GM18909 (cell line): ENCODE results near the gene DRAXIN.

Source experiments
- ATAC-seq: cut with Tn5 transposase; IDR thresholded peaks from one replicate; pipeline ENCODE4 v1.9.1; 2021; ENCODE audit warnings: mild to moderate bottlenecking; ENCODE audit not compliant: unreplicated experiment, poor library complexity

Gene DRAXIN

DNA sequence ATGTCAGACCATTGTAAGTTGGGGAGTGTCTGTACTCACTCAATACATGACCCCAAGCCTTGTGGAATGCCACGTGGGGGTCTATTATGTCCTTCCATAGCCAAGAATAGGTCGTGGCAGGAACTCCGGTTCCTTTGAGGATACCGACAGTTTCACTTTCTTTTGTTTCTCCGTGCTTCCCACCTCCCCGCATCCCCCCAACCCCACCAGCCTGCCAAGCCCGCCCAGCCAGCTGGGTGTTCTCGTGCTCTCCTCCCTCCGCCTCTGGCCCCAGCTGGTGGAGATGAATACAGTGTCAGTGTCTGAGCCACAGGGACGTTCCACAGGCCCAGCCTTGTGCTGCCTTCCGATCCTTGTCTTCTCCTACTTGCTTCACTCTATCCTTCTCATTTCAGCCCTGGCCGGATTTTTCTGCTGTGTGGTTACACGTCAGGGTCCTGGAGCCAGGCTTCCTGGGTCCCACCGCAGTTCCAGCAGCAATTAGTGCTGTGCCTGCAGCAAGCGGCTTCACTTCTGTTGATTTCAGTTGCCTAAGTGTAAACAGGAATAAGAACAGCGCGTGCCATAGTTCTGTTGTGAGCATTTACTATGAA lies 40.3 kb downstream of the DRAXIN start:
- ATAC-seq = no peak

GRCh38 chr1:11733306-11733705 lies 41.8 kb downstream of the DRAXIN start:
- no peak for ATAC-seq

GRCh38 chr1:11735531-11735853 lies 44.0 kb downstream of the DRAXIN start:
- ATAC-seq = peak; percentile 24

- ATAC-seq = peak; percentile 54
These were observed 44.6 kb downstream of the DRAXIN start, which contains the start of gene AGTRAP for GRCh38 chr1:11735854-11736745. AGTRAP (plus strand) TSS chr1:11736136; CDS start chr1:11736209, 73 bp downstream.

DNA sequence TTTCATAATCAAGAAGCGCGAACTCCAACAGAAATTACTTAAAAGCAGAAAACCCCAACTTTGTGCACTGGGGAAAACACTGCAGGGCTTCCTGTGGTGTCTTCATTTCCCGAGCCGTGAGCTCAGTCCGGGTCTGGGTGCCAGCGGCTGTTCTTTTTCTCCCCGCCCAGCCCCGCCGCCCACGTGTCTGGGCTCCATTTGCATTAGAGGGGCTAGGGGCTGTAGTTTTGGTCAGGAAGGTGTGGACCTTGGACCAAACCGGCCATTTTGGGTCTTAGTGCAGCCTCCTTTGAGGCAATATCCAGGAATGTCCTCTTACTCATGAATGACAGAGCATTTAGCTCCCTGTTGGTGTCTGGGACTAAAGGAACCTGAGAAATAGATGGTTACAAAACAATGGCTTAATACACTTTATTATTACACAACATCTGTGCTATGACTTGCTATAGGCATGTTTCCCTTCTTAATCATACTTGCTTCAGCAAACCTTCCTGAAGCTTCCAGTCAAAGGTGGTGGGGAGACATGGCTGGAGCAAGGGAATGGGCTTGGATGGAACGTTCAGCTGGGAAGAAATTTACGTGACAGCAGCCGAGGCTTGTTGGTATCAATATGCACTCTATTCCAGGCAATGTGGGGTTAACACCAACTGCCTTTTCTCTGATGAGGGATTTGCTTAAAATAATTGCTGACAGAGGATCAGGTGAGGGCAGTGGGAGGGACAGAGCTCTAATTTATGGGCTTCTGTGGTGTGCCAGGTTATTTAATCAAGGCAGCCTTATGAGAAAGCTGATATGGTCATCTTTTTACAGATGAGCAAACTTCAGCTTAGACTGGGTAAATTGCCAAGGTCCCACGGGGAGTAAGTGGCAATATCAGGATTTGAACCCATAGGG lies 45.5 kb downstream of the DRAXIN start:
- no peak for ATAC-seq

DNA sequence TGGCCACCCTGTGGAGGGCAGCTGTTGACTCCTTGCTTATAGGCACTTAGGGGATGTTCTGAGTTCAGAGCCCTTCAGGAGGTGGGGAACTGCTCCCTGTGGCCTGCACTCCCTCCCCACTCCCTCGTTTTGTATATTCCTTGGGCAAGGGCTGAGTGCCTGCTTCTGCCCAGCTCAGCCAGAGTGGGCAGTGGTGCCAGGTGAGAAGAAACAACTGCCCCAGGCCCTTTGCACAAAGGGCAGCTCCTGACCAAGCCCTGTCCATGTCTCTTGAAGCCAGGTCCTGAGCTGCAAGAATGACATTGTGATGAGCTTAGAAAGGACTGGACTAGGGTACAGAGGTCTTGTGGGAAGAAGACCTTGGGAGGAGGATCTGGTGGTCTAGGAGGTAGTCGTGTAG lies 46.6 kb downstream of the DRAXIN start:
- no peak for ATAC-seq

GRCh38 chr1:11738783-11739182 lies 47.3 kb downstream of the DRAXIN start:
- ATAC-seq = no peak

DNA sequence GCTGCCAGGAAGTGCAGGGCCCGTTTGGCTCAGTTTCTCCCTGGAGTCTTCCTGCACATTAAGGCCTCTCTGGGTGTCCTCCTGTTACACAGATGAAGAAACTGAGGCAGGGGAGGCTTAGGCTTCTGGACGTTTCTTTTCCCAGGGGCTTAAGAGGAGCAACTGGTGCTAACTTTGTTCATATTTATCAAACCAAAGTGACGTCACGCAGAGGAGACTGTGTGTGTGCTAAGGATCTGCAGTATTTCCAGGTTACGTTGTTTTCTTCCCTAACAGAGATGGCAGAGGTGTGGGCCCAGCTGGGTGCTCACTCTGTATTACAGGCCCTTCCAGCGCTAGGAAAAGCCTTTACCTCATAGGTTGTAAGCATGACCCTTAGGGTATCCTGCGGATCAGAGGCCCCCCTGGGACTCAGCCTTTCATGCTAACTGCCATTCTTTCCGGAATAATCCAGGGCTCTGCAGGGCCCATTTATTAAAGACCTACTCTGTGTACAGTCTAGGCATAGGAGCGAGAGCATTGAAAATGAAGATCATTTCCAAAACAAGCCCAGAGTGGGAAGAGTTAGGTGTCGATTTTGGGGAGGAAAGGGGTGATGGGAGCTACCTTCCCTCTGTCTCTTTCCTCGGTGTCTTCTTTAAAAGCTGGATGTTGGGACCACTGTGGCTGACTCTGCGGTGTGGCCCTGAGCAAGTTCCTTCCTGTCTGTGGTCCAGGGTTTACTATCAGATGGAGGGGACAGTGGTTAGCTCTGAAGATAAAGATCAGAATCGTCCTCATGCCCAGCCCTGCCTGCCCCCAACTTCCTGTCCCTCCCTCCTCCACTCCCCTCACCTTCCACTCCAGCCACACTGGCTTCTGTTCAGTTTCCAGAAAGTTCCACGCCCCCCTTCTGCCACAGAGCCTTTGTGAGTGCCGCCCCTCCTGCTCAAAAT lies 49.0 kb downstream of the DRAXIN start:
- ATAC-seq = peak; percentile 40

GRCh38 chr1:11741482-11741881 lies 50.0 kb downstream of the DRAXIN start:
- no peak for ATAC-seq

GRCh38 chr1:11741919-11742558 lies 50.5 kb downstream of the DRAXIN start:
- no peak for ATAC-seq

DNA sequence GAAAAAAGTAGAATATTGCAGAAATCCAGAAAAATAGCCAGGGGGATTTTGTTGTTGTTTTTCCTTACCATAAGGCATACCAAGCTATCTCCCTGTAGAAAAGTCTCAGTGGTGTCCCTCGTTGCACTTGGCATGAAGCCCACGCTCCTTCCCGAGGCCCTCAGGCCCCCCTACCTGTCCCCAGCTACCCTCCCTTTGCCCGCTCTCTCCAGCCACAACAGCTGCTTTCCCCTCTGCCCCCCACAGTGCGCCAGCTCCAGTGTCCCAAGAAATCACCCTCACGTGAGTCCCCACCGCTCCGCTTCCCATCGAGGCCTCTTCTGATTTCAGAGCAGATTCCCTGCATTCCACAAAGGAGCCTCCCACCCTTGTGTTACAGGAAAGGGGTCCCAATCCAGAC lies 52.8 kb downstream of the DRAXIN start:
- ATAC-seq = no peak

DNA sequence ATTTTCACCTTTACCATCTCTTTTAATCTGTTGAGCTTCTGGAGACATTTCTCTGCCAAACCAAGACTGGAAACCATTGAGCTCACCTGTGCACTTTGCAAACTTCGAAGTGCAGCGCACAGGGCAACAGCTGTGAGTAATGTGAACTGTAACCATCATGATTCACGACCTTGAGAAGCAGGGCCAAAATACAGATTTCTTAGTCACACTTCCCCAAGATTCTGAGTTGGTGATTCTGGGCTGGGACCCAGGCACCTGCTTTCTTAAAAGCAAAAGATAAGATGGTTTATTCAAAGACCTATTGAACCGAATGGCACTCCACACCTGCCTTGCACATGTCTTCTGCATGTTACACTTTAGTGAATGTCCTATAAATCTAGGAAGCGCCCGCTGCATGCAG lies 54.6 kb downstream of the DRAXIN start:
- no peak for ATAC-seq

DNA sequence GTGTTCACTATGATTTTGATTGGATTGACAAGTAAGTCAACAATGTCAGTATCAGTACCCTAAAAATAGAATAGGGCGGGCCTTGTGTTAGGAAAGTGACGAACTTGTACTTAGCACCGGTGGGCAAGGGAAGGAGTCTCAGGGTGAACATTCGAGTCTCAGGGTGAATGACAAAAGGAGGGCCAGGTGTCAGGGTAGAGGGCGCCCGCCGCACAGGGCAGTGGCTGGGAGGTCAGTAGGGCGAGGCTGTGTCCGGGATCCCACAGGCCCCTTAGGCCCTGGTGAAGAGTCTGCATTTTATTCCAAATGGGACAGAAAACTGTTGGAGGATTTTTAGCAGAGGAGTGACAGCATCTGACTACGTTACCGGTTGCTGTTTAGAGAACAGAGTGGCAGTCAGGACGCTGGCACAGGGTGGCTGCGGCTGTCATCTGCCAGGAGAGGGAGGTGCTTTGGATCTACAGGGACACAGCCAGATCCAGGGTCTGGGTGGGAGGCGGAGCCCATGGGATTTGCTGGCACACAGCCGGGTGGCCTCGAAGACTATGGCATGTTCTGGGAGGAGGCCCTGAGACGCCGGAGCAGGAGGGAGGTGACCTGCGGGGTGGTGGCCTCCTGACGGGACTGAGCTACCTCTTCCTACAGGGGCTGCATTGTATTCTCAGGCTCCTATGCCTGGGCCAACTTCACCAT lies 55.4 kb downstream of the DRAXIN start:
- no peak for ATAC-seq

DNA sequence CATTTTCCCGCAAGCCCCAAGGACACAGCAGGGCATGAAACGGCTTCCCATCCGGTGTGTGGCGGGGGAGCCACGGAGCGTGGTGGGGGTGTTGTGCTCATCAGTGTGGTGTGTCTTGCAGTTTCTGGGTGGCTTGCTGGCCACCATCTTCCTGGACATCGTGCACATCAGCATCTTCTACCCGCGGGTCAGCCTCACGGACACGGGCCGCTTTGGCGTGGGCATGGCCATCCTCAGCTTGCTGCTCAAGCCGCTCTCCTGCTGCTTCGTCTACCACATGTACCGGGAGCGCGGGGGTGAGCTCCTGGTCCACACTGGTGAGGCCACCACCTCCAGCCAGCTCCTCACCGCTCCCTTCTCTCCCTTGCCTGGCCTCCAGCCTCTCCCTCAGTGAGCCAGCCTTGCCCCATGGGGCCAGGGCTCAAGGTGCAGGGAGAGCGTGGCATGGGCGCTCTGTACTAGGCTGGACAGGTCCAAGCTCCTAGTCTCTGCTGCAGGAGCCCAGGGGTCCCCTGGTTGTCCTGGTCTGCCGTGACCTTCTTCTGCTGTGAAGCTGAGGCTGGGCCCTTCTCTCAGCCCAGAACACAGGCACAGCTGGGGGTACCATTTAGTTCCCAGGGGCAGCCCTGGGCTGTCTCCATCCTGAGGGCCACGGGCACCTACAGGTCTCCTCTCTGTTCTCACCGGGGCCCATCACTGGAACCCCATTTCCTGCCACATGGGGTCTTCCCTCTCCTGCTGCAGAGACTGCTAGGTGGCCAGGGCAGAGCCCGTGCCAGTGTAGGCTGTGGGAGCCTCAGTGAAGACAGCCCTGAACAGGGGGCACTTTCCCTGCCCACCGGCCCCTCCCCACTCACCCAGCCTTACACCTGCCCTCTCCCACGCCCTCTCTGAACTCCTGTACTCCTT lies 57.0 kb downstream of the DRAXIN start:
- ATAC-seq = peak; percentile 8

DNA sequence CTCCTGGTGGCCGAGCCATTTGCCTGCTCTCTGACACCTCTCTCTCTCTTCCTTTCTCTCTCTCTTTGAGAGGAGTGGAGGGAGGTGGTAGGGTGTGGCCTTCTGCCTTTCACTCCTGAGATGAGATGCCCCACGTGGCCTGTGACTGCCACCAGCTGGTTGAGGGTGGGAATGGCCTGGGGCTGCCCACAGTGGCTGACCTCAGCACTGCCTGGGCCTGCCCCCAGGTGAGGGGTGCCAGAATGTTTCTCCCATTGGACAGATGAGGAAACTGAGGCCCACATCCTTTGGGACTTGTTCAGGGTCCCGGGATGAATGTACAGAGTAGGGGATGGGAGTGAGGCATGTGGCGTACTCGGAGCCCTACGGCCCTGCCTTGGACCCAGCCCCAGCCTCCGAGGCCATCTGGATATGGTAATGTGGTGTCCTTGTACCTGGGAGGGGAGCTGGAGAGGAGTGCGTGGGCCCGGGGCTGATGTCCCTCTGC lies 57.7 kb downstream of the DRAXIN start:
- ATAC-seq = peak; percentile 56

DNA sequence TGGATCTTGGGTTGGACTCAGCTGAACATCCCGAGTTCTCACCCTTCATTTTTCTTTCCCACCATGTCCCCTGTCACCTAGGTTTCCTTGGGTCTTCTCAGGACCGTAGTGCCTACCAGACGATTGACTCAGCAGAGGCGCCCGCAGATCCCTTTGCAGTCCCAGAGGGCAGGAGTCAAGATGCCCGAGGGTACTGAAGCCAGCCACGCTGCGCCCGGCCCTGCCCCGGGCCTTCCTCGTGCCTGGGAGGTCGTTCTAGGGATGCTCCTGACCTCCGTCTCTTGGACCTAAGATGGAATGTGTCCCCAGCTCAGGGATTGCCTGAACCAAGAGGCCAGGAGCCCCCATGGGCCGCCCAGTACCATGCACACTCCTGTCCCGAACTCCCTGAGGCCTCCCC lies 58.5 kb downstream of the DRAXIN start:
- no peak for ATAC-seq

DNA sequence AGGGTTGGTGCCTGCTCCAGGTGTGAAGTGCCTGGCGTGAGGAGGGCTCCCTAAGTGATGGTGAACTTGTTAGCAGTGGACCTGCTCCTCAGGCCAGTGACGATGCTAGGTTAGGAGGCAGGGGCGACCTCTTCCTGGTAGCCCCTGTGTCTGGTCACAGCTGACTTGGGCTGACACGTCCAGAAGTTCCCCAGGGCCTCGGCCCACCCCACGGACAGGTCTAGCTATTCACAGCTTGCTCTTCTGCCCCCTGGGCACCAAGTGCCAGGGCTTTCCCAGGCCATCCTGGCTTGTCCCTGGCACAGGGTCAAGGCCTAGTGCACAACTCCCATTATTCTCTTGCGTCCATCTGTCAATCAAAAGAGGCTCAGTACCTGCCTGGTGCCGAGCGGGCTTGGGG lies 59.6 kb downstream of the DRAXIN start:
- no peak for ATAC-seq
